ENCODE results near the gene IGSF21.

IGSF21 gene

DNA sequence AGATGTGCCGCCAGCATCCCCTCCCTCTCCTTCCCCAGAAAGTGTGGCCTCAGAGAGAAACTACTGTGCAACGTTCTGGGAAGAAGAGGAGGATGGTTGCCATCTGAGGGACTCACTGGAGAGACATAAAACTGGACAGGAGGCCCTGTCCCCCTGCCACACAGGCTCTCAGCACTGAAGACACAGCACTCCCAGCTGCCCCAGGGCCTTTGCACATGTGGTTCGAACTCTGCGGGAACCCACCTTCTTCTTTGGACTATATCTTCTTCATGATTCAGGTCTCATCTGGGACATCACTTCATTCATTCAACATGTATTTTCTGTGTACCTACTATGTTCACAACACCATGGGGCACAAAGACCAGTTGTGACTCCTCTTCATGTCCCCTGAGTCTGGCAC is 17.4 kb downstream of the IGSF21 start:
- no peak for DNase-seq
- H3K4me3 Mint-ChIP-seq: no peak overlapping the region
- peaks cover 48% of the 10 kb centered on the region for H3K27me3 Mint-ChIP-seq (ENCODE audit: low read depth, poor library complexity)
- H3K27ac Mint-ChIP-seq: no peak overlapping the region
- H3K9me3 Mint-ChIP-seq: no peaks in the 10 kb centered on the region
- no peaks in the 10 kb centered on the region for H3K36me3 Mint-ChIP-seq (ENCODE audit: low read depth)
- no peaks in the 10 kb centered on the region for H3K4me1 Mint-ChIP-seq
- TF ChIP-seq, protein P1, sequence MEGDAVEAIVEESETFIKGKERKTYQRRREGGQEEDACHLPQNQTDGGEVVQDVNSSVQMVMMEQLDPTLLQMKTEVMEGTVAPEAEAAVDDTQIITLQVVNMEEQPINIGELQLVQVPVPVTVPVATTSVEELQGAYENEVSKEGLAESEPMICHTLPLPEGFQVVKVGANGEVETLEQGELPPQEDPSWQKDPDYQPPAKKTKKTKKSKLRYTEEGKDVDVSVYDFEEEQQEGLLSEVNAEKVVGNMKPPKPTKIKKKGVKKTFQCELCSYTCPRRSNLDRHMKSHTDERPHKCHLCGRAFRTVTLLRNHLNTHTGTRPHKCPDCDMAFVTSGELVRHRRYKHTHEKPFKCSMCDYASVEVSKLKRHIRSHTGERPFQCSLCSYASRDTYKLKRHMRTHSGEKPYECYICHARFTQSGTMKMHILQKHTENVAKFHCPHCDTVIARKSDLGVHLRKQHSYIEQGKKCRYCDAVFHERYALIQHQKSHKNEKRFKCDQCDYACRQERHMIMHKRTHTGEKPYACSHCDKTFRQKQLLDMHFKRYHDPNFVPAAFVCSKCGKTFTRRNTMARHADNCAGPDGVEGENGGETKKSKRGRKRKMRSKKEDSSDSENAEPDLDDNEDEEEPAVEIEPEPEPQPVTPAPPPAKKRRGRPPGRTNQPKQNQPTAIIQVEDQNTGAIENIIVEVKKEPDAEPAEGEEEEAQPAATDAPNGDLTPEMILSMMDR (IDR thresholded peaks at IDR 0.05): no peak

GRCh38 chr1:18126616-18127015 is 19.0 kb downstream of the IGSF21 start:
- peaks cover 35% of the 10 kb centered on the region for H3K27me3 Mint-ChIP-seq (ENCODE audit: low read depth, poor library complexity)
- H3K9me3 Mint-ChIP-seq: no peaks in the 10 kb centered on the region
- H3K4me1 Mint-ChIP-seq: no peaks in the 10 kb centered on the region
- no peak overlapping the region for H3K4me3 Mint-ChIP-seq
- H3K27ac Mint-ChIP-seq: no peak overlapping the region
- H3K36me3 Mint-ChIP-seq (ENCODE audit: low read depth): no peaks in the 10 kb centered on the region
- TF ChIP-seq, protein P1 (IDR thresholded peaks at IDR 0.05): no peak
- DNase-seq: no peak

- H3K4me3 Mint-ChIP-seq: no peak overlapping the region
- TF ChIP-seq, protein P1 (IDR thresholded peaks at IDR 0.05): no peak
- no peak for DNase-seq
- peaks cover 9% of the 10 kb centered on the region for H3K4me1 Mint-ChIP-seq
- no peaks in the 10 kb centered on the region for H3K9me3 Mint-ChIP-seq
- no peaks in the 10 kb centered on the region for H3K36me3 Mint-ChIP-seq (ENCODE audit: low read depth)
- H3K27me3 Mint-ChIP-seq (ENCODE audit: low read depth, poor library complexity): peaks cover 27% of the 10 kb centered on the region
- H3K27ac Mint-ChIP-seq: no peak overlapping the region
Observed at GRCh38 chr1:18128298-18128697, 20.7 kb downstream of the IGSF21 start.

- H3K9me3 Mint-ChIP-seq: no peaks in the 10 kb centered on the region
- TF ChIP-seq, protein P1 (IDR thresholded peaks at IDR 0.05): no peak
- no peak overlapping the region for H3K27ac Mint-ChIP-seq
- H3K4me1 Mint-ChIP-seq: peaks cover 17% of the 10 kb centered on the region
- no peaks in the 10 kb centered on the region for H3K36me3 Mint-ChIP-seq (ENCODE audit: low read depth)
- H3K27me3 Mint-ChIP-seq (ENCODE audit: low read depth, poor library complexity): peaks cover 33% of the 10 kb centered on the region
- DNase-seq: no peak
- no peak overlapping the region for H3K4me3 Mint-ChIP-seq
Observed at GRCh38 chr1:18130356-18130755, 22.8 kb downstream of the IGSF21 start.

GRCh38 chr1:18132022-18132710 is 24.6 kb downstream of the IGSF21 start:
- H3K4me3 Mint-ChIP-seq: no peak overlapping the region
- no peak for DNase-seq
- H3K27me3 Mint-ChIP-seq (ENCODE audit: low read depth, poor library complexity): peaks cover 29% of the 10 kb centered on the region
- H3K9me3 Mint-ChIP-seq: no peaks in the 10 kb centered on the region
- TF ChIP-seq, protein P1 (IDR thresholded peaks at IDR 0.05): no peak
- peaks cover 17% of the 10 kb centered on the region for H3K4me1 Mint-ChIP-seq
- H3K27ac Mint-ChIP-seq: no peak overlapping the region
- no peaks in the 10 kb centered on the region for H3K36me3 Mint-ChIP-seq (ENCODE audit: low read depth)

All from nephron progenitor cell (in vitro differentiated cells).